Measurements from ENCODE around the gene CIZ1.

CIZ1 gene

DNA sequence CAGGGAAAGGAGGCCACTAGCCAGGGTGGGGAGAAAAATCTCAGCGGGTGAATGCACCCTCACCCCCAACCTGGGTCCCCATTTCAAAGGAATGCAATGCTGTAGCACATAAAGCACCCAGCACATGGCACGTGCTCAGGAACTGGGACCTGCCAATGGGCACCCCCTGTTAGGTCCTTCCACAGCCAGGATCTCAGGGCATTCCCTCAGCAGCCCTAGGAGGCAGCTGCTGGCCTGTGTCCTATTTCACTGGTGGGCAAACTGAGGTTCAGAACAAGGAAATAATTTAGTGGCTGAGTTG lies 20.6 kb upstream of the CIZ1 start:
- in situ Hi-C loops (cut with HindIII; ENCODE audit: low sequenced_read_pairs), result no loop called here

GRCh38 chr9:128211186-128211980 lies 20.0 kb upstream of the CIZ1 start:
- DNase-seq (ENCODE audit: low read depth, low spot score), result no peak
- no peak overlapping the region for H3K4me3 ChIP-seq (ENCODE audit: low read depth, low read length)
- in situ Hi-C loops (cut with HindIII; ENCODE audit: low sequenced_read_pairs), result no loop called here
- TF ChIP-seq, protein P1, sequence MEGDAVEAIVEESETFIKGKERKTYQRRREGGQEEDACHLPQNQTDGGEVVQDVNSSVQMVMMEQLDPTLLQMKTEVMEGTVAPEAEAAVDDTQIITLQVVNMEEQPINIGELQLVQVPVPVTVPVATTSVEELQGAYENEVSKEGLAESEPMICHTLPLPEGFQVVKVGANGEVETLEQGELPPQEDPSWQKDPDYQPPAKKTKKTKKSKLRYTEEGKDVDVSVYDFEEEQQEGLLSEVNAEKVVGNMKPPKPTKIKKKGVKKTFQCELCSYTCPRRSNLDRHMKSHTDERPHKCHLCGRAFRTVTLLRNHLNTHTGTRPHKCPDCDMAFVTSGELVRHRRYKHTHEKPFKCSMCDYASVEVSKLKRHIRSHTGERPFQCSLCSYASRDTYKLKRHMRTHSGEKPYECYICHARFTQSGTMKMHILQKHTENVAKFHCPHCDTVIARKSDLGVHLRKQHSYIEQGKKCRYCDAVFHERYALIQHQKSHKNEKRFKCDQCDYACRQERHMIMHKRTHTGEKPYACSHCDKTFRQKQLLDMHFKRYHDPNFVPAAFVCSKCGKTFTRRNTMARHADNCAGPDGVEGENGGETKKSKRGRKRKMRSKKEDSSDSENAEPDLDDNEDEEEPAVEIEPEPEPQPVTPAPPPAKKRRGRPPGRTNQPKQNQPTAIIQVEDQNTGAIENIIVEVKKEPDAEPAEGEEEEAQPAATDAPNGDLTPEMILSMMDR (IDR thresholded peaks at IDR 0.05; ENCODE audit: low read depth, low read length), result no peak

More for the DNA sequence above, 20.6 kb upstream of the CIZ1 start:
- no peak overlapping the region for H3K4me3 ChIP-seq (ENCODE audit: low read depth, low read length)
- no peak for DNase-seq (ENCODE audit: low read depth, low spot score)
- TF ChIP-seq, protein P1 (IDR thresholded peaks at IDR 0.05; ENCODE audit: low read depth, low read length), result no peak

GRCh38 chr9:128208946-128209669 lies 17.7 kb upstream of the CIZ1 start:
- H3K4me3 ChIP-seq (ENCODE audit: low read depth, low read length), result no peak overlapping the region
- no peak for DNase-seq (ENCODE audit: low read depth, low spot score)
- TF ChIP-seq, protein P1 (IDR thresholded peaks at IDR 0.05; ENCODE audit: low read depth, low read length), result no peak
- in situ Hi-C loops (cut with HindIII; ENCODE audit: low sequenced_read_pairs), result no loop called here

- TF ChIP-seq, protein P1 (IDR thresholded peaks at IDR 0.05; ENCODE audit: low read depth, low read length), result no peak
- no peak overlapping the region for H3K4me3 ChIP-seq (ENCODE audit: low read depth, low read length)
- no peak for DNase-seq (ENCODE audit: low read depth, low spot score)
- in situ Hi-C loops (cut with HindIII; ENCODE audit: low sequenced_read_pairs), result no loop called here
Observed at GRCh38 chr9:128208386-128208785, 17.0 kb upstream of the CIZ1 start.

DNA sequence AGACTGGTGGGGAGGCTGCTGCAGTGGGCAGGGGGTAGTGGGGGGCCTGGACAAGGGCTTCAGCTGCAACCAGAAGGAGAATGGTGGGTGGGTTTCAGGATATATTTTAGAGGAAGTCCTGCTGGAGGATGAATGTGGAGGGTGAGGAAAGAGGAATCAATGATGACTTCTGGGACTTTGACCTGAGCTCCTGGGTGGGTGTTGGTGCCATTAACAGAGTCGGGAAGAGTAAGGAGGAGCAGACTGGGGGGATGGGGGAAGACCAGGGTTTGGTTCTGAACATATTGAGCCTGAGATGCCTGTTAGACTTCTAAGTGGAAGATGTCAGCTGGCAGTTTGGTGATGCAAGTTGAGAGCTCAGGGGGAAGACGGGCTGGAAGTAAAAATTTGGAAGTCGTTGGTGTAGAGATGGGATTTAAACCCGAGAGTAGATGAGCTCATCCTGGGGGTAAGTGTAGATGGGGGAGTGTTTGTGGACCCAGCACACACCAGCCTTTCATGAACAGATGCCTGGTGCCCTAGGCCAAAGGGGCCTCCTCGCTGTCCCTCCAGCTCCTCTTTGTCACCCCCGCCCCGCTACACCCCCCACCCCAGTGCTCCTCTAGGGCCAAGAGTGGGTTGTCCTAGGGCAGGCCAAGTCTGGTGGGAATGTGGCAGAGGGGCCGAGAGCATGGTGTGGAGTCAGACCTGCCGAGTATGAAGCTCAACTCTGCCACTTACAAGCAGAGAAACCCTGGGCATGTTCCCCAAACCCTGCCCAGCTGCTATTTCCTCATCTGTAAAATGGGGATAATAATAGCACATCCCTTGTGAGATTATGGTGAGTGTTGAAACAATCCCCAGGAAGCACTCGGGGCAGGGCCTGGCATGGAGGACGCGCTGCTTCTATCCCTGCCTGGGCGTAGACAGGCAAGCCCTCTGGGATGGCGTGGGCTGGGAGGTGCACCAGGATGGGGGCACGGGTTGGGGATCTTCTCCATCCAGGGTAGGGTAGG lies 15.8 kb upstream of the CIZ1 start:
- TF ChIP-seq, protein P1 (IDR thresholded peaks at IDR 0.05; ENCODE audit: low read depth, low read length), result no peak
- in situ Hi-C loops (cut with HindIII; ENCODE audit: low sequenced_read_pairs), result no loop called here
- DNase-seq (ENCODE audit: low read depth, low spot score), result no peak
- no peak overlapping the region for H3K4me3 ChIP-seq (ENCODE audit: low read depth, low read length)

GRCh38 chr9:128206484-128206883 lies 15.1 kb upstream of the CIZ1 start:
- in situ Hi-C loops (cut with HindIII; ENCODE audit: low sequenced_read_pairs), result no loop called here
- DNase-seq (ENCODE audit: low read depth, low spot score), result no peak
- no peak overlapping the region for H3K4me3 ChIP-seq (ENCODE audit: low read depth, low read length)
- TF ChIP-seq, protein P1 (IDR thresholded peaks at IDR 0.05; ENCODE audit: low read depth, low read length), result no peak

All from astrocyte of the spinal cord (primary cell).